Activated T-cell treated with anti-CD3 and anti-CD28 coated beads, Interleukin-2, amount 50 U/mL, for 72 hours (primary cell): ENCODE data around the gene HIF1A. TPM values are rescaled to one million over a fixed set of nuclear protein-coding genes. Genes with fewer than 3 reads are reported as not detected.
A peak's percentile ranks its signal among the peaks of the same experiment; 100 is the strongest.
"Not testable (repeated sequence)": the region's sequence is repeated elsewhere in the genome, so short reads cannot be mapped to it uniquely, and the experiment has no call there.

ENCODE experiments used
- ATAC-seq, 2 donors: fragments of 150-1000 bp; cut with Tn5 transposase; replicated peaks in 1 of 2; 2 replicates each; pipeline ENCODE4 v1.10.0; 2021; ENCODE audit warnings: moderate library complexity in 2 of 2, mild to moderate bottlenecking in 1 of 2
- DNase-seq, 2 donors: peaks; one replicate each; pipeline ENCODE4 v3.0.0; 2021 to 2022; ENCODE audit warnings: mixed read lengths in 1 of 2
- H3K27ac Mint-ChIP-seq: one replicate; pipeline ENCODE4 v1.8.0; 2022; ENCODE audit warnings: mild to moderate bottlenecking, moderate library complexity, mixed read lengths
- H3K27me3 Mint-ChIP-seq: one replicate; pipeline ENCODE4 v1.8.0; 2022; ENCODE audit warnings: low read depth, mixed read lengths
- H3K36me3 Mint-ChIP-seq, 2 donors: one replicate each; pipeline ENCODE4 v1.8.0; 2022; ENCODE audit warnings: mixed read lengths in 2 of 2, mild to moderate bottlenecking in 1 of 2; ENCODE audit not compliant: insufficient read depth in 2 of 2
- H3K4me1 Mint-ChIP-seq: one replicate; pipeline ENCODE4 v1.8.0; 2022; ENCODE audit warnings: low read depth, mixed read lengths
- H3K4me3 Mint-ChIP-seq, 2 donors: one replicate each; pipeline ENCODE4 v1.8.0; 2022; ENCODE audit warnings: mild to moderate bottlenecking in 2 of 2, mixed read lengths in 2 of 2, moderate library complexity in 2 of 2
- H3K9me3 Mint-ChIP-seq, 2 donors: one replicate each; pipeline ENCODE4 v1.8.0; 2022; ENCODE audit warnings: mixed read lengths in 2 of 2
- total RNA-seq, 2 donors: library from RNA; stranded (reverse); gene quantifications; one replicate each; pipeline ENCODE4 v1.2.3, GENCODE V29; 2022

The HIF1A gene
- total RNA-seq, 2 donors from 2014 or later: 283 to 343 TPM

DNA sequence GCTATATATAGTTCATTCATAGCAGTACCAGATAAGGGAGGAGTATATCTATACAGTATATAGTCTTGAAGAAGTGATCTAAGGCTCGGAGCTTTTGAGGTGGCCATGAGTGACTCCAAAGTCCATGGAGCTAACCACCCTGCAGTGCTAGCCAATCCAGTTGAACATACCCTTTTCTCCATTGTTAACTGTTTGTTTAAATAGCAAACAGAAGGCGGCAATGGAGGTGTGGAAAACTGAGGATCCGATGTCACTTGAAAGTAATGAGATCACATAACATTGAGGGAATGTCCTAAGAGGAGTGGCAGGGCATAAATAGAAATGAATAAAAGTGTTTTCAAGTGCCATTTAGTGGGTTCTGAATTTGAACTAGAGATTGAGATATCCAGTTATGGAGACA is 54.6 kb downstream of the HIF1A start:
- H3K9me3 Mint-ChIP-seq: no peaks in the 10 kb centered on the region
- H3K27me3 Mint-ChIP-seq: no peaks in the 10 kb centered on the region
- DNase-seq (no peak), ATAC-seq (no peak)
- peaks cover 33% of the 10 kb centered on the region for H3K4me1 Mint-ChIP-seq
- peaks cover 8 to 21% of the 10 kb centered on the region in 2 donors for H3K36me3 Mint-ChIP-seq
- H3K27ac Mint-ChIP-seq: peak overlapping the region; percentile 87
- H3K4me3 Mint-ChIP-seq: peak overlapping the region; percentile 86 to 87

DNA sequence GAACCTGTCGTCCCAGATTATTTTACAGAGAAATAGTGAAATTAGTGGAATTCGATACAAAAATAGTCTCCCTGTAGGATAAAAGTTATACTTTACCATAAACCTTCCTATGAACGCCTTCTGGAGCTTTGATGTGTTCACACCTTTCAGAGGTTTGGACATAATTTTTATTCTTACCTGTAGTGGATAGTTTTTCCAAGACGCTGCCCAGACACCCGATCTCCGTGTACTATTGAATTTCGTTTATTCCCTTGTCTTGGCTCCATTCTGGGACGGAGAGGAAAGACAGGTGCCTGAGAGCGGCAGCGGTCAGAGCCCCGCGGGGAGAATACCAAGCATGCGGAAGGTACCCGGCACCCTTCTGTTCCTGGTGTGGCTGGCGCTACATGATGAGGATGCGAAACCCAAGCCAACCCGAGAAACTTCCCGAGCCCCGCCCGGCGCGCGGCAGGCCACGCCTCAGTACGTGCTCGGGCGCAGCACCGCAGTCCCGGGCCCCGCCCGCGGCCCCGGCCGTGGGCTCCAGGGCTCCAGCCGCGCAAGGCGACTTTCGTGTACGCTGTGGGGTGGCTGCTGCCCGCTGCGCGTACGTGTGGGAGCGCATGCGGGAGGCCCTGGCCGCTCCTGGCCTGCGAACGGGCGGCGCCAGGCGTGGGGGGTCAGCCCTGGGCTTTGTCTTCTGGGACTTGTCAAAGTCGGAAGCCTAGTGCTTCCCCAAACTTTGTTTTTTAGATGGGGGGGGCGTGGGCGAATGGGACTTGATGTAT is 55.6 kb downstream of the HIF1A start:
- Mint-ChIP-seq H3K4me3 (peak overlapping the region; percentile 86 to 87), H3K36me3 (peaks cover 8 to 13% of the 10 kb centered on the region in 2 donors), H3K27ac (peak overlapping the region; percentile 87), H3K27me3 (peaks cover 5% of the 10 kb centered on the region), H3K4me1 (peaks cover 30% of the 10 kb centered on the region), H3K9me3 (no peaks in the 10 kb centered on the region)
- DNase-seq (peak; percentile 83 to 84), ATAC-seq (peak; percentile 81 to 82)

DNA sequence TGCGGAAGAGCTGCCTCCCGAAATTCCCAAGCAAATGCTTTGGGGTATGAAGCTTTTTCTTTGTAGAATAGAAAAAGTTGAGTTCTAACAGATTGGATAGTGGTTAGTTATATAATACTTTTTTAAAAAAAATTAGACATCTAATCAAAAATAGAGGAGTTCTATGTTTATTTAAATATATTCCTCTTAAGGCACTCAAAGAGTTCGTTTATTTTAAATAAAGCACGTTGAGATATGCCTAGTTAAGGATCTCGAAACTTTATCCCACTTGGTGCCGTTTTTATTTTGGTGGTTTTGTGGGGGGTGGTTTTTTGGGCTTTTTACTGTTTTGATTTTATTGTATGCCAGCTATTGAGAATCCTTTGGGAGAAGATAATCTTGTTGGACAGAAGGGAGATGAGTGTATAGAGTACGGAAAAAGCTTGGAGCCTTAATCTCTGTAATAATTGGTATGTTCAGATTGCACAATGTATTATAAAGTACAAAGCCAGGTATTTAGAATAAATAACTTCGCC is 56.2 kb downstream of the HIF1A start:
- DNase-seq (no peak), ATAC-seq (no peak)
- Mint-ChIP-seq H3K9me3 (no peaks in the 10 kb centered on the region), H3K4me3 (peak overlapping the region; percentile 86 to 87), H3K27me3 (peaks cover 10% of the 10 kb centered on the region), H3K36me3 (peaks cover 8 to 12% of the 10 kb centered on the region in 2 donors), H3K27ac (peak overlapping the region; percentile 35), H3K4me1 (peaks cover 30% of the 10 kb centered on the region)

DNA sequence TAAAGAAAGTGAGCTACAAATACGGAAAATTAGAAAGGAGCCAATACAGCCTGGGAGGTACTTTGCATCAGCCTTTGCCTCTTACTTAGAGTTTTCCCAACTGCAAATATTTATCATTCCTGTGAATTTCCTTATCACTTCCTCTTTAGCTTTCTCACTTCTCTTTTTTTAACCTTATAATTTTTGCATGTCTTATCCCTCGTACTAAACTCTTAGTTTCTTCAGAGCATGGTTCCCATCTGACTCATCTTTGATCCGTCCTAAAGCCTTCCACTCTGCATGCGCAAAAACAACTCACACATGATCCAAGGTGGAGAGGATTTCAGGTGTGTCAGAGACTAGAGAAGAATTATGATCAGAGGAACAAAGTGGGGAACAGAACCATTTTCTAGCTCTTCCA is 57.3 kb downstream of the HIF1A start:
- ATAC-seq: no peak
- Mint-ChIP-seq H3K27me3 (peaks cover 10% of the 10 kb centered on the region), H3K36me3 (peaks cover 3 to 6% of the 10 kb centered on the region in 2 donors), H3K4me1 (peaks cover 30% of the 10 kb centered on the region), H3K4me3 (no peak overlapping the region), H3K27ac (peak overlapping the region; percentile 35), H3K9me3 (no peaks in the 10 kb centered on the region)
- no peak for DNase-seq

DNA sequence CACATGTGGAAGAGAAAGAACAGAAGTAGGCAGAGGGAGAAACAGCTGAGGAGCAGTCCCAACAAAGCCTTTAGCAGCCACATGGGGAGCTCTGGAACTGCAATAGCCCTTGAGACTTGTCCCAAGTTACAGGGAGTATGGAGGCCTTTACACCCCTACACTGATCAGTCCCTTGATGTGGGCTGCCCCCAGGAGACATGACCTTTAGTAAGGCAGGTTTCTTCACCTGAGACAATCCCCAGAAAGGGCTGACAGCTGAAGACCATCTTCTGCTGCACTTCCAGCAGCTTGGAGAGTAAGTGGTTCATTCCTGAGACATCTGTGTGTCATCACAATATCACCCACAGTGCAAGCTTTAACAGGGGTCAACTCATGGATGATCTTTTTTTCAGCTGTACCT is 58.3 kb downstream of the HIF1A start:
- Mint-ChIP-seq H3K27me3 (peaks cover 10% of the 10 kb centered on the region), H3K27ac (peak overlapping the region; percentile 75), H3K4me1 (peaks cover 24% of the 10 kb centered on the region), H3K4me3 (no peak overlapping the region), H3K9me3 (no peaks in the 10 kb centered on the region), H3K36me3 (peaks cover 0 to 4% of the 10 kb centered on the region in 2 donors)
- ATAC-seq: peak; percentile 12 to 14
- DNase-seq: peak in 1 of 2 donors; percentile 21

DNA sequence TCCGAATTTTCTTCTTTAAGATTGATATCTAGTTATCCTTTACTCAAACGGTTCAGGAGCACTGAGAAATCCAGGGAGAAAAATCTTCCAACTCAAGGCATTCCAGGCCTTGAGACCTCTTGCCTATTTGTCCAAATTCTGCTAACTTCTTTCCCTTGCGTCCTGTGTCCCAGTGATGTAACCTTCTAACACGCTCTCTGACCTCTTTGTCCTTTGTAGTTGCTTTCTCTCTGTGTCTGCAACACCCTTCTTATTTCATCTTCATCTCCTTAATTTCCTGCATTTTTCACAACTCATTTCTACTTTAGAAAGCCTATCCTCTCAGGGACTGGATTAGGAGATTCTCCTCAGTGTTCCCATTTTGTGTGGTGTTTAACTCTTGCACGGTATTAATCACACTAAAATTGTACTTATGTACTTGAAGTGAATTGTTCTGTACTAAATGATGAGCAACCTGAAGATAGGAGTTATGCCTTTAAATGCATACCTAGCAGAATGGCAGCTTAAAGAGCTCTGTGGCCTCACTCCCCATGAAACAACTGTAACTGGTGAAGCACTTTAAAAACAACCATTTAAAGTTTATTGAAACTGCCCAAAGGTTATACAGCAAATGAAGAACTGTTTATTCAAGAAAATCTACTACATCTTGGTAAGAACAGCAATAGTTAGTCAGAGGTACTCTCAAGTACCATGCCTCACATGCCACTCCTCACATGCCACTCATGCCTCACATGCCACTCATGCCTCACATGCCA is 59.5 kb downstream of the HIF1A start:
- Mint-ChIP-seq H3K4me1 (peaks cover 22% of the 10 kb centered on the region), H3K27ac (peak overlapping the region; percentile 40), H3K9me3 (no peaks in the 10 kb centered on the region), H3K27me3 (peaks cover 10% of the 10 kb centered on the region), H3K36me3 (peaks cover 0 to 3% of the 10 kb centered on the region in 2 donors), H3K4me3 (no peak overlapping the region)
- DNase-seq: no peak
- no peak for ATAC-seq

DNA sequence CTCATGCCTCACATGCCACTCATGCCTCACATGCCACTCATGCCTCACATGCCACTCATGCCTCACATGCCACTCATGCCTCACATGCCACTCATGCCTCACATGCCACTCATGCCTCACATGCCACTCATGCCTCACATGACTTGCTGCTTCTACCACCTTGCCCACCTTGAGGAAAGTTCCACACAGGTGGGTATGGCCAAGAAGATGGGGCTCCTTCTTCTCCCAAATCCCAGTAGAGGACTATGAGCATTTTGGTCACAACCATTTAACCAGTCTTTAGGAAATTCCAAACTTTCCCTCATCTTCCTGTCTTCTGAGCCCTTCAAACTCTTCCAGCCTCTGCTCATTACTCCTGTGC is 60.0 kb downstream of the HIF1A start:
- H3K27me3 Mint-ChIP-seq: peaks cover 10% of the 10 kb centered on the region
- H3K9me3 Mint-ChIP-seq, ATAC-seq, DNase-seq, H3K36me3 Mint-ChIP-seq: not testable (repeated sequence)
- H3K27ac Mint-ChIP-seq: peak overlapping the region; percentile 90
- peaks cover 16% of the 10 kb centered on the region for H3K4me1 Mint-ChIP-seq
- H3K4me3 Mint-ChIP-seq: peak overlapping the region in 1 of 2 donors; percentile 22

DNA sequence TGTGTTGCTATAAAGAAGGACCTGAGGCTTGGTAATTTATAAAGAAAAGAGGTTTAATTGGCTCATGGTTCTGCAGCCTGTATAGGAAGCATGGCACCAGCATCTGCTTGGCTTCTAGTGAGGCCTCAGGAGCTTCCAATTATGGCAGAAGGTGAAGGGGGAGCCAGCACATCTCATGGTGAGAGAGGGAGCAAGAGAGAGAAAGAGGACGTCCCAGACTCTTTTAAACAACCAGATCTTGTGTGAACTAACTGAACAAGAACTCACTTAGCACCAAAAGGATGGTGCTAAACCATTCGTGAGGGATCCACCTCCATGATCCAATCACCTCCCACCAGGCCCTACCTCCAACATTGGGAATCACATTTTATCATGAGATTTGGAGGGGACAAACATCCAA is 60.8 kb downstream of the HIF1A start:
- no peak for DNase-seq
- Mint-ChIP-seq H3K4me1 (peaks cover 16% of the 10 kb centered on the region), H3K9me3 (no peaks in the 10 kb centered on the region), H3K36me3 (no peaks in the 10 kb centered on the region), H3K27ac (peak overlapping the region; percentile 90), H3K4me3 (no peak overlapping the region), H3K27me3 (peaks cover 10% of the 10 kb centered on the region)
- ATAC-seq: peak; percentile 1 to 2

DNA sequence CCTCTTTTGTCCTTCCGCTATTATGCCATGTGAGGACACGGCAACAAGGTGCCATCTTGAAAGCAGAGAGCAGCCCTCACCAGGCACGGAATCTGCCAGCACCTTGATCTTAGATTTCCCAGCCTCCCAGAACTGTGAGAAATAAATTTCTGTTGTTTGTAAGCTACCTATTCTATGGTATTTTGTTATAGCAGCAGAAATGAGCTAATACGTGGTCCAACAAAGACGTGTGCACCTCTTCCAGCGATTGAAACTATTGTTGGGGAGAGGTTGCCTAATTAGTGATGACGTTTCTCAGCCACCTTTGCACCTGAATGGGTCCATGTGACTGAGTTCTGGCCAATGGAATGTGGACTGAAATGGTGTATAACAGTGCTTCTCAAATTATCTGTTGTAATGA is 64.6 kb downstream of the HIF1A start:
- ATAC-seq: no peak
- no peak overlapping the region for H3K27ac Mint-ChIP-seq
- no peaks in the 10 kb centered on the region for H3K9me3 Mint-ChIP-seq
- no peak for DNase-seq
- H3K36me3 Mint-ChIP-seq: peaks cover 4 to 9% of the 10 kb centered on the region in 2 donors
- H3K4me1 Mint-ChIP-seq: peaks cover 40% of the 10 kb centered on the region
- no peak overlapping the region for H3K4me3 Mint-ChIP-seq
- peaks cover 10% of the 10 kb centered on the region for H3K27me3 Mint-ChIP-seq

DNA sequence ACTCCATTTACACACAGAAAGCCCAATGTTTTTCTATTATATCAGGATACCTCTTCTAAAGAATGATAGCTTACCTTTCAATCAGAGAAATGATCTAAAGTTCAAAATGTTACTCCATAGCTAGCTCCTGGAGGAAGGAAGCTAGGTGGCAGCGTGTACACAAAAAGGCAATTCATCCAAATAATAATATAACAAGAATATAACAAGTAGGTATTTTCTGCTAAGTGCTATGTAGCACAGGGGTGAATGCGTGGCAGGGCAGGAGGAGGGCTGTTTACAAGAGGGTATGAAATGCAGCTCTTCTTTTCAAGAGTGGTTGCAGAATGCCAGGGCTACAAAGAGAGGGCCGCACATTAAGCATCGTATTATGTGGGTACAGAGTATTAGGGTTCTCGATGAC is 66.2 kb downstream of the HIF1A start:
- H3K9me3 Mint-ChIP-seq: no peaks in the 10 kb centered on the region
- DNase-seq (no peak), ATAC-seq (peak in 1 of 2 donors; percentile 13)
- H3K4me3 Mint-ChIP-seq: peak overlapping the region; percentile 96 to 99
- peaks cover 57% of the 10 kb centered on the region for H3K4me1 Mint-ChIP-seq
- H3K36me3 Mint-ChIP-seq: peaks cover 4 to 9% of the 10 kb centered on the region in 2 donors
- peak overlapping the region; percentile 86 for H3K27ac Mint-ChIP-seq
- H3K27me3 Mint-ChIP-seq: no peaks in the 10 kb centered on the region

DNA sequence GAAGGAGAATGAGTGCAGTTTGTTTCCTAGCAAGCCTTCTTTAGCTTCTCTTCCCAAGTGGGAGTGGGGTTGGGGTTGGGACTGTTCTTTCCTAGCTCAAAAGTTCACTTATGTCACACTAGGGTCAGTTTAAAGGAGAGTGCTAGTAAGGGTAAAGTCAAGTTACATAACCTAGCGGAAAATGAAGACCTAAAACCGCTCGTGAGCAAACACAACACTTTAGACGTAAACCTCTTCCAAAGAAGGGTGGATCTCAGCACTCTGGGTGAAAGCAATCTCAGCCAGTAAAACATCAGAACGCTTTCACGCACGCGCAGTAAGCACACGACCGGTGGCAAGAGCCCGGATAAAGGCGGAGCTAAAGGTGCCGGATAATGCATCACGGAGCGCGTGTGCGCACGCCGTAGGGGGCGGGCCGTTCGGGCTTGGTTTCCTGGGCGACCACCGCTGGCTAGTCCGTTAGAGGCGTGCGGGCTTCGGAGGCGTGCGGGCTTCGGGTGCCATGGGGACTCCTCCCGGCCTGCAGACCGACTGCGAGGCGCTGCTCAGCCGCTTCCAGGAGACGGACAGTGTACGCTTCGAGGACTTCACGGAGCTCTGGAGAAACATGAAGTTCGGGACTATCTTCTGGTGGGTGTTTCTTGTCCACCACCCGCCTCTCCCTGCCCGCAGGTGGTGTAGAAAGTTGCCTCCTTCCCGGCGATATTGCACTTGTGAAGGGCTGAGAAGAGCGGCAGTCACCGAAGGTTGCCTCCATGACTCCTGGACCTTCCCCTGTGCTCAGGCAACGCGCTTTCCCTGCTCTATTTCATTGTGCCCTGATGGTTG is 66.9 kb downstream of the HIF1A start, which contains the start of gene SNAPC1:
Gene SNAPC1, plus strand, starts transcription at position 462 of the 828 bp plus-strand sequence. Its CDS starts 41 bp downstream, at position 503.
- Mint-ChIP-seq H3K27ac (peak within 1 kb of the TSS; percentile 86), H3K9me3 (no peaks in the 10 kb centered on the region), H3K27me3 (no peaks in the 10 kb centered on the region), H3K4me1 (peaks cover 59% of the 10 kb centered on the region), H3K4me3 (peak within 1 kb of the TSS; percentile 96 to 99), H3K36me3 (peaks cover 4 to 9% of the 10 kb centered on the region in 2 donors)
- peak; percentile 94 to 96 for ATAC-seq
- peak; percentile 97 to 99 for DNase-seq

DNA sequence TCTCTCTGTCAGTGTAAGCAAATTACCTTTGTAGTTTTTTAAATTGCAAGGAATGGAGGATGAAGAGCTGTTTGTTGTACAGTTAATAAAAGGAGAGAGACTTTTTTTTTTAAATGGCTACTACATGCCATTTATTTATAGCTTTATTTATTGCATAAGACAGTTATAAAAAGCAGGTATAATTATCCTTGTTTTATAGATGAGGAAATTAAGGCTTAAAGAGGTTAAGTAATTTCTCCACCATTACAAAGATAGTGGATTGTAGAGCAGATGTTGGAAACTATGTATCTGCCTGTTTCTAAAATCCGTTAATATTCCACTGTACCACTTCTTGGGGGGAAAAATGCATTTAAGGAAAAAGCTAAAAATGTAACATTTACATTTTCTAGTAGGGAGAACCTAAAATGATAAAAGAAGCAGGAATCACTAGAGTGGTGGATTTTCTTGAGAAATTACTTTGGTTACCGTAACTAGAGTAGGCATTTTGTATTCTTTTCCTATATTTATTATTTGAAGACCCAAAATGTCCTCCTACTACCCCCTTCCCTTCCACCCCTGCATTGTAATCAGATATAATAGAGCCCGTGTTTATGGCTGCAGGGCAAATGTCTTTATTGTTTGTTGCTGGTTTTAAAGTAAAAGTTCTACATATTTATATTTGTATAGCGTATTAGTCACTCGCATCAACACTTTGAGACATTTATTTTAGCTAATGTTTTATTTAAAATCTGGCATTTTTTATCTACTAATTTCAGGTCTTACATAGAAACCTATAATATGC is 69.2 kb downstream of the HIF1A start:
- ATAC-seq (no peak), DNase-seq (no peak)
- Mint-ChIP-seq H3K36me3 (peaks cover 4 to 11% of the 10 kb centered on the region in 2 donors), H3K27ac (peak overlapping the region; percentile 77), H3K27me3 (no peaks in the 10 kb centered on the region), H3K4me3 (peak overlapping the region; percentile 96 to 99), H3K4me1 (peaks cover 59% of the 10 kb centered on the region), H3K9me3 (no peaks in the 10 kb centered on the region)
